HCT116 (cell line): ENCODE results near the gene ASS1. TPM values are rescaled to one million over a fixed set of nuclear protein-coding genes. Genes with fewer than 3 reads are reported as not detected.

Experiments used
- ATAC-seq: fragments of 200-7000 bp; cut with Tn5 transposase; 2 replicates; pipeline ENCODE4 v1.9.1; 2020; ENCODE audit warnings: mild to moderate bottlenecking, moderate library complexity
- BruUV-seq: library from RNA; stranded (reverse); fragments of 400-500 nt; replicated peaks from 2 replicates; lab custom pipeline; 2021; lab: Mats Ljungman, UMichigan
- CTCF ChIA-PET: fragments of 300-600 bp; sonication (Branson Sonifier 250); formaldehyde crosslinking; loops from one replicate; lab custom pipeline; 2021; ENCODE audit warnings: antibody characterized with exemption; lab: Charles Lee
- POLR2A ChIA-PET: fragments of 300-600, 350-600 bp; sonication (Branson Sonifier 250); formaldehyde crosslinking; loops from one replicate; lab custom pipeline; 2021; ENCODE audit warnings: antibody characterized with exemption; lab: Charles Lee
- RAD21 ChIA-PET, 2 experiments: fragments of 300-600 bp; sonication (Branson Sonifier 250); formaldehyde crosslinking; loops; one replicate each; lab custom pipeline; 2023; ENCODE audit warnings: low total read pairs in 2 of 2; ENCODE audit not compliant: uncharacterized antibody in 2 of 2, unreplicated experiment in 2 of 2, low non-redundant PET in 1 of 2; lab: Charles Lee
- DNase-seq: peaks from one replicate; pipeline ENCODE4 v3.0.0-alpha.2; 2010; ENCODE audit warnings: low read depth, low spot score
- H2AFZ ChIP-seq: fragments of 200-600 bp; shearing (Covaris generic), sonication (generic); 2 replicates; pipeline ENCODE4 v1.6.1; 2017; ENCODE audit warnings: low read depth, mixed run types, mixed read lengths, antibody characterized with exemption, low read length; ENCODE audit not compliant: poor library complexity, severe bottlenecking
- H3K27ac ChIP-seq: 2 replicates; pipeline ENCODE4 v1.5.1; 2012; ENCODE audit warnings: low read depth, low read length
- H3K27me3 ChIP-seq: fragments of 200-600 bp; sonication (generic); 2 replicates; pipeline ENCODE4 v1.6.1; 2016; ENCODE audit warnings: mixed run types, low read length, mixed read lengths; ENCODE audit not compliant: insufficient read depth
- H3K36me3 ChIP-seq, 2 experiments: fragments of 200-500 bp in 1 of 2; fragments of 200-600 bp in 1 of 2; sonication (Bioruptor generic) in 1 of 2; sonication (generic) in 1 of 2; 2 replicates each; pipeline versions ENCODE4 v1.5.1 to v1.6.1; 2014 to 2016; ENCODE audit warnings: low read length in 2 of 2, inconsistent platforms in 1 of 2, mixed read lengths in 1 of 2, mixed run types in 1 of 2; ENCODE audit not compliant: insufficient read depth in 2 of 2, control insufficient read depth in 1 of 2
- H3K4me1 ChIP-seq, 2 experiments: fragments of 200-600 bp in 1 of 2; sonication (generic) in 1 of 2; 2 replicates each; pipeline versions ENCODE4 v1.5.1 to v1.6.1; 2012 to 2017; ENCODE audit warnings: low read length in 2 of 2, inconsistent platforms in 1 of 2, mild to moderate bottlenecking in 1 of 2, mixed read lengths in 1 of 2, mixed run types in 1 of 2, moderate library complexity in 1 of 2; ENCODE audit not compliant: insufficient read depth in 2 of 2, control insufficient read depth in 1 of 2
- H3K4me2 ChIP-seq: fragments of 200-600 bp; sonication (generic); 2 replicates; pipeline ENCODE4 v1.6.1; 2017; ENCODE audit warnings: mixed run types, low read length, mixed read lengths
- H3K4me3 ChIP-seq, 2 experiments: fragments of 200-600 bp in 1 of 2; sonication (generic) in 1 of 2; replicated peaks in 1 of 2; 2 replicates each; pipeline ENCODE4 v1.5.1; 2011 to 2016; ENCODE audit warnings: low read length in 2 of 2, control low read depth in 1 of 2, low read depth in 1 of 2, mild to moderate bottlenecking in 1 of 2, mixed read lengths in 1 of 2, mixed run types in 1 of 2
- H3K79me2 ChIP-seq: fragments of 200-600 bp; sonication (generic); 2 replicates; pipeline ENCODE4 v1.6.1; 2017; ENCODE audit warnings: mild to moderate bottlenecking, mixed run types, low read length, moderate library complexity, mixed read lengths; ENCODE audit not compliant: insufficient read depth
- H3K9ac ChIP-seq: fragments of 200-600 bp; sonication (generic); 2 replicates; pipeline ENCODE4 v1.6.1; 2016; ENCODE audit warnings: low read length, mixed read lengths
- H3K9me2 ChIP-seq: fragments of 200-600 bp; sonication (generic), shearing (Covaris generic); 2 replicates; pipeline ENCODE4 v1.6.1; 2017; ENCODE audit warnings: mixed run types, mild to moderate bottlenecking, moderate library complexity; ENCODE audit not compliant: insufficient read depth
- H3K9me3 ChIP-seq, 2 experiments: fragments of 200-500 bp in 1 of 2; fragments of 200-600 bp in 1 of 2; sonication (Bioruptor generic) in 1 of 2; sonication (generic) in 1 of 2; 2 replicates each; pipeline ENCODE4 v1.6.1; 2014 to 2017; ENCODE audit warnings: low read length in 2 of 2, mixed read lengths in 2 of 2, inconsistent platforms in 1 of 2, low read depth in 1 of 2, mild to moderate bottlenecking in 1 of 2, mixed run types in 1 of 2, moderate library complexity in 1 of 2; ENCODE audit not compliant: control insufficient read depth in 1 of 2, insufficient read depth in 1 of 2
- H4K20me1 ChIP-seq: fragments of 200-600 bp; sonication (generic), shearing (Covaris generic); 2 replicates; pipeline ENCODE4 v1.6.1; 2017; ENCODE audit warnings: mixed run types, mild to moderate bottlenecking, moderate library complexity; ENCODE audit not compliant: insufficient read depth
- CEBPB ChIP-seq: IDR thresholded peaks from 2 replicates; pipeline ENCODE4 v1.6.1; 2012; ENCODE audit warnings: low read depth
- ELF1 ChIP-seq: IDR thresholded peaks from 2 replicates; pipeline ENCODE4 v1.6.1; 2012; ENCODE audit warnings: low read depth, borderline replicate concordance
- EZH2 ChIP-seq: fragments of 200-600 bp; sonication (generic); IDR thresholded peaks from 2 replicates; pipeline ENCODE4 v1.6.1; 2017; ENCODE audit warnings: antibody characterized with exemption, mixed run types
- FOSL1 ChIP-seq: IDR thresholded peaks from 2 replicates; pipeline ENCODE4 v1.6.1; 2012; ENCODE audit warnings: low read depth
- JUND ChIP-seq: IDR thresholded peaks from 2 replicates; pipeline ENCODE4 v1.6.1; 2012
- MAX ChIP-seq: IDR thresholded peaks from 2 replicates; pipeline ENCODE4 v1.6.1; 2012
- POLR2A ChIP-seq: IDR thresholded peaks from 2 replicates; pipeline ENCODE4 v1.7.0; 2011; ENCODE audit warnings: borderline replicate concordance; ENCODE audit not compliant: insufficient read depth, insufficient read length; ENCODE audit errors: extremely low read depth
- POLR2AphosphoS5 ChIP-seq: IDR thresholded peaks from 2 replicates; pipeline ENCODE4 v1.6.1; 2011; ENCODE audit warnings: mild to moderate bottlenecking, low read depth, low read length, moderate library complexity
- SP1 ChIP-seq: IDR thresholded peaks from 2 replicates; pipeline ENCODE4 v1.6.1; 2012; ENCODE audit warnings: low read depth
- ZBTB33 ChIP-seq: IDR thresholded peaks from 2 replicates; pipeline ENCODE4 v1.6.1; 2011; ENCODE audit warnings: mild to moderate bottlenecking, low read length, moderate library complexity; ENCODE audit not compliant: insufficient replicate concordance; ENCODE audit errors: extremely low read depth
- ZNF274 ChIP-seq: fragments of 200-500 bp; sonication (Bioruptor generic); IDR thresholded peaks from 2 replicates; pipeline ENCODE4 v1.6.1; 2014; ENCODE audit warnings: mild to moderate bottlenecking, low read depth, low read length, inconsistent platforms
- intact Hi-C: fragments of 100-400 bp; cut with micrococcal nuclease; formaldehyde crosslinking; loops from 2 replicates; pipeline ENCODE4 v1.10.0; 2022
- total RNA-seq: library from RNA; stranded (reverse); gene quantifications from one replicate; pipeline ENCODE4 v1.2.1, GENCODE V29; 2021; ENCODE audit not compliant: unreplicated experiment
- TF ChIP-seq, protein P1 (sequence below), 3 experiments: fragments of 200-600 bp in 1 of 3; sonication (generic) in 1 of 3; IDR thresholded peaks in 2 of 3; conservative IDR thresholded peaks in 1 of 3; 2 replicates each; pipeline ENCODE4 v1.5.1; 2012 to 2017; ENCODE audit warnings: low read depth in 2 of 3, low read length in 2 of 3, antibody characterized with exemption in 1 of 3, borderline replicate concordance in 1 of 3, control low read depth in 1 of 3, mild to moderate bottlenecking in 1 of 3, mixed read lengths in 1 of 3, mixed run types in 1 of 3, moderate library complexity in 1 of 3; ENCODE audit not compliant: insufficient read depth in 1 of 3
- TF ChIP-seq, protein P2 (sequence below): IDR thresholded peaks from 2 replicates; pipeline ENCODE4 v1.6.1; 2012

ASS1 gene
- total RNA-seq, 1 experiment from 2014 or later, result 92.6 TPM

DNA sequence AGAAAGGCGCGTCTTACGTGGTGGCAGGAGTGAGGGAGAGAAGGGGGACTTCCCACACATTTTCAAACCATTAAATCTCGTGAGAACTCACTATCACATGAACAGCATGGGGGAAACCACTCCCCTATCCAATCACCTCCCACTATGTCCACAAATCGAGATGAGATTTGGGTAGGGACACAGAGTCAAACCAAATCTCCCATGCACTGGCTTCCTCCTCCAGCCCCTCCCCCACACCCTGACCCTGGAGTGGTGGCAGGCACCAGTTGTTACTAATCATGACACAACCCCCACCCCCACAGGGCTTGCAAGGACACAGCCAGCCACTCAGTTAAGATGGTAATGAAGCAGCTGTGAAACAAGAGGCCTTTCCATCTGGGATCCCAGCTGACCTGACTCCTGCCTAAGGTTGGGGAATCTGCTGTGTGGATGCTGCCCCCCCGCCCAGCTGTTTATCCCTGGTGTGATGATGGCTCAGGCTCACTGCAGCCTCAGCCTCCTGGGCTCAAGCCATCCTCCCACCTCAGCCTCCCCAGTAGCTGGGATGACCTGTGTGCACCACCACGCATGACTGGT, 77.6 kb downstream of the ASS1 start (continued):
- TF ChIP-seq ZBTB33 (no peak), ELF1 (no peak)
- TF ChIP-seq, protein P1, sequence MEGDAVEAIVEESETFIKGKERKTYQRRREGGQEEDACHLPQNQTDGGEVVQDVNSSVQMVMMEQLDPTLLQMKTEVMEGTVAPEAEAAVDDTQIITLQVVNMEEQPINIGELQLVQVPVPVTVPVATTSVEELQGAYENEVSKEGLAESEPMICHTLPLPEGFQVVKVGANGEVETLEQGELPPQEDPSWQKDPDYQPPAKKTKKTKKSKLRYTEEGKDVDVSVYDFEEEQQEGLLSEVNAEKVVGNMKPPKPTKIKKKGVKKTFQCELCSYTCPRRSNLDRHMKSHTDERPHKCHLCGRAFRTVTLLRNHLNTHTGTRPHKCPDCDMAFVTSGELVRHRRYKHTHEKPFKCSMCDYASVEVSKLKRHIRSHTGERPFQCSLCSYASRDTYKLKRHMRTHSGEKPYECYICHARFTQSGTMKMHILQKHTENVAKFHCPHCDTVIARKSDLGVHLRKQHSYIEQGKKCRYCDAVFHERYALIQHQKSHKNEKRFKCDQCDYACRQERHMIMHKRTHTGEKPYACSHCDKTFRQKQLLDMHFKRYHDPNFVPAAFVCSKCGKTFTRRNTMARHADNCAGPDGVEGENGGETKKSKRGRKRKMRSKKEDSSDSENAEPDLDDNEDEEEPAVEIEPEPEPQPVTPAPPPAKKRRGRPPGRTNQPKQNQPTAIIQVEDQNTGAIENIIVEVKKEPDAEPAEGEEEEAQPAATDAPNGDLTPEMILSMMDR (IDR thresholded peaks at IDR 0.05 in 2 of 3, conservative IDR thresholded peaks at IDR 0.05 in 1 of 3; ENCODE audit: borderline replicate concordance in 1 of 3, insufficient read depth in 1 of 3, low read depth in 2 of 3, low read length in 2 of 3), result no peak

GRCh38 chr9:130523921-130524320, 79.2 kb downstream of the ASS1 start:
- ChIA-PET RAD21 (no interaction called here), POLR2A (no interaction called here), CTCF (no interaction called here)
- Histone ChIP-seq H2AFZ (no peak overlapping the region), H3K9me3 (no peaks in the 10 kb centered on the region), H3K27me3 (no peaks in the 10 kb centered on the region), H3K4me1 (0 out of 4 replicates have a peak, but pooled peaks cover 0 to 7% of the 10 kb centered on the region in 2 experiments), H3K4me3 (no peak overlapping the region), H4K20me1 (no peaks in the 10 kb centered on the region), H3K9ac (no peak overlapping the region), H3K4me2 (no peak overlapping the region), H3K36me3 (no peaks in the 10 kb centered on the region), H3K79me2 (no peaks in the 10 kb centered on the region), H3K27ac (no peak overlapping the region), H3K9me2 (no peaks in the 10 kb centered on the region)
- ATAC-seq (no peak), DNase-seq (no peak)
- intact Hi-C loops, result no loop called here
- no TSS peak for BruUV-seq
- TF ChIP-seq POLR2AphosphoS5 (no peak), ZBTB33 (no peak), ZNF274 (no peak), FOSL1 (no peak), CEBPB (no peak), MAX (no peak), EZH2 (no peak), POLR2A (no peak), SP1 (no peak), JUND (no peak)
- TF ChIP-seq, protein P2, sequence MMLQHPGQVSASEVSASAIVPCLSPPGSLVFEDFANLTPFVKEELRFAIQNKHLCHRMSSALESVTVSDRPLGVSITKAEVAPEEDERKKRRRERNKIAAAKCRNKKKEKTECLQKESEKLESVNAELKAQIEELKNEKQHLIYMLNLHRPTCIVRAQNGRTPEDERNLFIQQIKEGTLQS, result no peak
